ENCODE measurements around the gene KISS1R.

KISS1R gene

DNA sequence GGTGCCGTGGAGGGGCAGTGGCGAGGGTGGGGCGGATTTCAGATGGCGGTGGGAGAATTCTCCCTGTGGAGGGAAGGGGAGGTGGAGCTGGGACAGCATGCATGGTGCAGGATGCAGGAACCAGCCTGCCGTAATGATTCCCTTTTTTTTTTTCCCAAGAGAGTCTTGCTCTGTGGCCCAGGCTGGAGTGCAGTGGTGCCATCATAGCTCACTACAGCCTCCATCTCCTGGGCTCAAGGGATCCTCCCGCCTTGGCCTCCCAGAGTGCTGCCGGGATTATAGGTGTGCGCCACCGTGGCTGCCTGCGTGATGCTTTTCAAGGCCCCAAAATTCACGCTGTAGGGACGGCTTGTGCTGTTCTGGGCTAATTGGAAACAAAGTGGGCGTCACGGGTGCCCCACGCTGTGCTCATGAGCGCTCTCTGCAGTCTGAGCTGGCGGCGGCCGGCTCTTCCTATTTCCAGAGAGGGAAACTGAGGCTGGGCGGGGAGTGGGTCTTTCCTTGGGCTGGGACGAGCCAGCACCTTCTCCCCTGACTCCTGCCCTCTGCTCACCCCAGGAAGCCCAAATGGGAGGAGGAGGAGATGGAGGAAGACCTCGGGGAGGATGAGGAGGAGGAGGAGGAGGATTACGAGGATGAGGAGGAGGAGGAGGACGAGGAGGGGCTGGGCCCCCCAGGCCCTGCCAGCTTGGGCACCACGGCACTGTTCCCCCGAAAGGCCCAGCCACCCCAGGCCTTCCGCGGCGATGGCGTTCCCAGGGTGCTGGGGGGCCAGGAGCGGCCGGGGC is 14.9 kb downstream of the KISS1R start:
- Histone ChIP-seq H3K27me3 (ENCODE audit: control insufficient read depth in 2 of 2, insufficient read depth in 2 of 2, low read length in 2 of 2) (no peaks in the 10 kb centered on the region), H3K9ac (ENCODE audit: low read depth in 1 of 2, low read length in 2 of 2) (no peak overlapping the region), H3K9me3 (ENCODE audit: control insufficient read depth in 2 of 2, low read length in 2 of 2) (no peaks in the 10 kb centered on the region), H3K36me3 (ENCODE audit: control insufficient read depth in 2 of 2, insufficient read depth in 2 of 2, low read length in 2 of 2) (no peaks in the 10 kb centered on the region), H3K4me1 (ENCODE audit: control insufficient read depth in 2 of 2, insufficient read depth in 2 of 2, low read length in 2 of 2) (peaks cover 17 to 27% of the 10 kb centered on the region in 2 donors), H3K4me3 (ENCODE audit: low read length in 2 of 2) (no peak overlapping the region), H3K27ac (ENCODE audit: low read depth in 2 of 2, low read length in 2 of 2) (no peak overlapping the region)

DNA sequence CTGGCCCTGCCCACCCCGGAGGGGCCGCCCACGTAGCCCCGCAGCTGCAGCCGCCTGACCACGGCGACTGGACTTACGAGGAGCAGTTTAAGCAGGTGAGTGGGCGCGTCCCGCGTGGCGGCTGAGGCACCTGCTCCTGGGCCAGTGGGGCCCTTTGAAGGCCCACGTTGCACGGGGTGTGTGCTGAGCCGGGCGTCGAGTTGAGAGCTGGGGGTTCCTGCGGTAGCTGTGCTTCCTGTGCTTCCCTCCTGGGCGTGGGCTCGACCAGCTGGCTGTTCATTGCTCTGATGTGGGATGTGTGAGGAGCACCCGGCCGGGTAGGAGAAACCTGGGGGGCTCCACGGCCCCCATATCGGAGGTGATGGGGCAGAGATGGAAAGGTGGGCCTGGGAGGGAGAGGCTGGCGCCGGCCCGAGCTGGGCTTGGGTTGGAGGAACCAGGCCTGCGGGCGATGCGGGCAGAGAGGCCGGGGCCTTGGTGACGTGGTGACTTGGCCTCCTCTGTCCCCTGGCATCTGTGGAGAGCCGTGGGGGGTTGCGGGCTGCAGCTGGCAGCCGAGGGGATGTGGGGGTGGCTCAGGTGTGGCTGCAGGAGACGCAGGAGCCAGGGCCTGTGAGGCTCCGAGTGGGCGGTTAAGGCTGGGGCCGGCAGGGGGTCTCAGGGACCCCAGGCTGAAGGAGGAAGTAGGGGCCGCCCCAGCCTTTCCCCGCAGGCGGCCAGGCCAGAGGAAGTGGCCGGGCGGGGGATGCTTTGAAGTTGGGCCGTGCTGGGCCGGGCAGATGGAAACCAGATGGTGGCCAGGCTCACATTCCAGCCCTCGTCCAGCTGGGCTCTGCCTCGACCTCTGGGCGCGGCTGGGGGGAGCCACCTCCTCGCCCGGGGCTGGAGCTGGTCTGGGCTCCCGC is 15.8 kb downstream of the KISS1R start:
- no peaks in the 10 kb centered on the region for H3K9me3 ChIP-seq (ENCODE audit: control insufficient read depth in 2 of 2, low read length in 2 of 2)
- H3K36me3 ChIP-seq (ENCODE audit: control insufficient read depth in 2 of 2, insufficient read depth in 2 of 2, low read length in 2 of 2): no peaks in the 10 kb centered on the region
- no peaks in the 10 kb centered on the region for H3K27me3 ChIP-seq (ENCODE audit: control insufficient read depth in 2 of 2, insufficient read depth in 2 of 2, low read length in 2 of 2)
- no peak overlapping the region for H3K4me3 ChIP-seq (ENCODE audit: low read length in 2 of 2)
- H3K9ac ChIP-seq (ENCODE audit: low read depth in 1 of 2, low read length in 2 of 2): no peak overlapping the region
- H3K4me1 ChIP-seq (ENCODE audit: control insufficient read depth in 2 of 2, insufficient read depth in 2 of 2, low read length in 2 of 2): peaks cover 17 to 24% of the 10 kb centered on the region in 2 donors
- peak overlapping the region; percentile 28 to 48 for H3K27ac ChIP-seq (ENCODE audit: low read depth in 2 of 2, low read length in 2 of 2)

DNA sequence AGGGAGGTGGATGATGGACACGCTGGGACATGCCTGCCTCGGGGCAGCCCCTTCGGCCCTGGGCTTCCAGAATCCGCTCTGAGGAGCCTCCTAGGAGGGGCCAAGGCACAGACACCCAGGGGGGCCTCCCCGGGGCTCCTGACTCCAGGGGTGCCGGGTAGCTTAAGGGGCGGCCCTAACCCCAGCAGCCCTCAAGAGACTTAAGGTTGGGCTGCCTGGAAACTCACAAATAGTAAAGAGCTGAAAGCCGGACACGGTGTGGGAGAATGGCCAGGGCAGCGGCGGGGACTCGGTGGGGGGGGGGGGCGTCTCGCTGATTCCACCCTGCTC is 16.4 kb downstream of the KISS1R start:
- H3K4me1 ChIP-seq (ENCODE audit: control insufficient read depth in 2 of 2, insufficient read depth in 2 of 2, low read length in 2 of 2): peaks cover 17 to 24% of the 10 kb centered on the region in 2 donors
- peak overlapping the region; percentile 28 to 48 for H3K27ac ChIP-seq (ENCODE audit: low read depth in 2 of 2, low read length in 2 of 2)
- no peak overlapping the region for H3K4me3 ChIP-seq (ENCODE audit: low read length in 2 of 2)
- no peaks in the 10 kb centered on the region for H3K36me3 ChIP-seq (ENCODE audit: control insufficient read depth in 2 of 2, insufficient read depth in 2 of 2, low read length in 2 of 2)
- no peak overlapping the region for H3K9ac ChIP-seq (ENCODE audit: low read depth in 1 of 2, low read length in 2 of 2)
- no peaks in the 10 kb centered on the region for H3K9me3 ChIP-seq (ENCODE audit: control insufficient read depth in 2 of 2, low read length in 2 of 2)
- H3K27me3 ChIP-seq (ENCODE audit: control insufficient read depth in 2 of 2, insufficient read depth in 2 of 2, low read length in 2 of 2): no peaks in the 10 kb centered on the region

DNA sequence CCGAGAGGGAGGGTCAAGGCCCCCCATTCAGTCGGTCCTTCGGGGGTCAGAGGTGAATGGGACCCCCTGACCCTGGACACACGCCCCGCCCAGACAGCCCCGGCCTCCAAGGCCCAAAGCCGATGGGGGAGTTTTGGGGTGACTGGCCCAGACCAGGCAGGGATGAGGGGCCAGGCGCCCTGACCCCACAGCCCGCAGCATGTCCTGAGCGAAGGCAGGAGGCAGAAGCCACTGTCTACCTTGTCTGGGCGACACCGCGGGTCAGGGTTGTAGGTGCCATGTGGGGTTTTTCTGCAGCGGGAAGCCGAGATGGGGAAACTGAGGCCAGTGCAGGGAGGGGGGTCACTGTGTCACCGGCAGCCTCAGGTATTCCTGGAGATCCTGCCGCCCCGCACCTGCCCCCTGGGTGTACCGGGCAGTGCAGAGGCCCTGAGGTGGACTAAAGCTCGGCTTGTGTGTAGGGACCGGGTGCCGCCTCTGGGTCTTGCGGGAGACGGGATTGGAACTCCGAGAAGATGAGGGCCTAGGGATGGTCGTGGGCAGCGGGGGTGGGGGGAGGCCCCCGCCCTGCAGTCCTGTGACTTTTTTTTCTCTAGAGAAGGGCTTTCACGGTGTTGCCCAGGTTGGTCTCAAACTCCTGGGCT is 17.2 kb downstream of the KISS1R start:
- H3K4me3 ChIP-seq (ENCODE audit: low read length in 2 of 2): no peak overlapping the region

DNA sequence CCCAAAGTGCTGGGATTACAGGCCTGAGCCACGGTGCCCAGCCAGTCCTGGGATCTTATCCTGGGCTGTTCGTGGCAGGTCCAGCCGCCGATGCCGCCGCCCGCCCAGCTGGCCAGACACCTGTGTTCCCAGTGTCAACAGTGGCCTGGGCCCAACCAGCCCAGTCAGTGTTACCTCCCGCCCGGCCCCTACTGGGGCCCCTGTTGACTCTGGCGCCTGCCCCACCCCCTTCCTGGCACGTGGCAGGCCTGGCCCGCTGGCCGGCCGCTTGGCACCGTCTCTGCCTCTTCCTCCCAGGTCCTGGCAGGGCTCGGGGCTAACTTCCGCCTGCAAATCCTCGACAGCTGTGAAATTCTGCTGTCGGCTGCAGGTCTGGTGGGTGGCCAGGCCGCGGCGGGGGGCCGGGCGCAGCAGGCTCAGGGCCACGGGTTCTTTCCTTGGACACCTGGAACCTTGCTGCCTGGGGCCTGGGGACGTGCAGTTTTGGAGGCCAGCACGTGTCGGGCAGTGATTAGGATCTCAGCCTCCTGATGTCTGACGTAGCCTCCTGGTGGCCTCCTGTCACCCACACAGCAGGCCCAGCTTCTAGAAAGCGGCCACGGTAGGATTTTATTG is 17.8 kb downstream of the KISS1R start:
- H3K27me3 ChIP-seq (ENCODE audit: control insufficient read depth in 2 of 2, insufficient read depth in 2 of 2, low read length in 2 of 2): no peaks in the 10 kb centered on the region
- H3K27ac ChIP-seq (ENCODE audit: low read depth in 2 of 2, low read length in 2 of 2): peak overlapping the region; percentile 73 to 76
- H3K4me1 ChIP-seq (ENCODE audit: control insufficient read depth in 2 of 2, insufficient read depth in 2 of 2, low read length in 2 of 2): peaks cover 17 to 24% of the 10 kb centered on the region in 2 donors
- no peaks in the 10 kb centered on the region for H3K9me3 ChIP-seq (ENCODE audit: control insufficient read depth in 2 of 2, low read length in 2 of 2)
- H3K9ac ChIP-seq (ENCODE audit: low read depth in 1 of 2, low read length in 2 of 2): peak overlapping the region in 1 of 2 donors; percentile 63
- no peaks in the 10 kb centered on the region for H3K36me3 ChIP-seq (ENCODE audit: control insufficient read depth in 2 of 2, insufficient read depth in 2 of 2, low read length in 2 of 2)
- H3K4me3 ChIP-seq (ENCODE audit: low read length in 2 of 2): peak overlapping the region in 1 of 2 donors; percentile 26

More for the DNA sequence above, 17.2 kb downstream of the KISS1R start:
- Histone ChIP-seq H3K4me1 (ENCODE audit: control insufficient read depth in 2 of 2, insufficient read depth in 2 of 2, low read length in 2 of 2) (peaks cover 17 to 24% of the 10 kb centered on the region in 2 donors), H3K27ac (ENCODE audit: low read depth in 2 of 2, low read length in 2 of 2) (peak overlapping the region; percentile 73 to 76), H3K9ac (ENCODE audit: low read depth in 1 of 2, low read length in 2 of 2) (peak overlapping the region in 1 of 2 donors; percentile 63), H3K9me3 (ENCODE audit: control insufficient read depth in 2 of 2, low read length in 2 of 2) (no peaks in the 10 kb centered on the region), H3K36me3 (ENCODE audit: control insufficient read depth in 2 of 2, insufficient read depth in 2 of 2, low read length in 2 of 2) (no peaks in the 10 kb centered on the region), H3K27me3 (ENCODE audit: control insufficient read depth in 2 of 2, insufficient read depth in 2 of 2, low read length in 2 of 2) (no peaks in the 10 kb centered on the region)

DNA sequence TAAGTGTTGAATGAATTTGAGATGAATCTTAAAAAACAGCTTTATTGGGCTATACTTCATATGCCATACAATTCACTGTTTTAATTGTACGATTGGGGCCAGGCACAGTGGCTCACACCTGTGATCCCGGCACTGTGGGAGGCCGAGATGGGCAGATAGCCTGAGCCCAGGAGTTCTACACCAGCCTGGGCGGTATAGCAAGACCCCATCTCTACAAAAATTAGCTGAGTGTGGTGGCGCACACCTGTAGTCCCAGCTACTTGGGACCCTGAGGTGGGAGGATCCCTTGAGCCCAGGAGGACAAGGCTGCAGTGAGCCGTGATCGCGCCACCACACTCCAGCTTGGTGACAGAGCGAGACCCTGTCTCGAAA is 19.0 kb downstream of the KISS1R start:
- Histone ChIP-seq H3K27ac (ENCODE audit: low read depth in 2 of 2, low read length in 2 of 2) (no peak overlapping the region), H3K27me3 (ENCODE audit: control insufficient read depth in 2 of 2, insufficient read depth in 2 of 2, low read length in 2 of 2) (no peaks in the 10 kb centered on the region), H3K4me3 (ENCODE audit: low read length in 2 of 2) (no peak overlapping the region), H3K9me3 (ENCODE audit: control insufficient read depth in 2 of 2, low read length in 2 of 2) (no peaks in the 10 kb centered on the region), H3K36me3 (ENCODE audit: control insufficient read depth in 2 of 2, insufficient read depth in 2 of 2, low read length in 2 of 2) (no peaks in the 10 kb centered on the region), H3K9ac (ENCODE audit: low read depth in 1 of 2, low read length in 2 of 2) (no peak overlapping the region), H3K4me1 (ENCODE audit: control insufficient read depth in 2 of 2, insufficient read depth in 2 of 2, low read length in 2 of 2) (peaks cover 26 to 33% of the 10 kb centered on the region in 2 donors)

- peaks cover 36 to 43% of the 10 kb centered on the region in 2 donors for H3K4me1 ChIP-seq (ENCODE audit: control insufficient read depth in 2 of 2, insufficient read depth in 2 of 2, low read length in 2 of 2)
- no peaks in the 10 kb centered on the region for H3K9me3 ChIP-seq (ENCODE audit: control insufficient read depth in 2 of 2, low read length in 2 of 2)
- H3K4me3 ChIP-seq (ENCODE audit: low read length in 2 of 2): no peak overlapping the region
- no peak overlapping the region for H3K9ac ChIP-seq (ENCODE audit: low read depth in 1 of 2, low read length in 2 of 2)
- H3K27me3 ChIP-seq (ENCODE audit: control insufficient read depth in 2 of 2, insufficient read depth in 2 of 2, low read length in 2 of 2): no peaks in the 10 kb centered on the region
- no peaks in the 10 kb centered on the region for H3K36me3 ChIP-seq (ENCODE audit: control insufficient read depth in 2 of 2, insufficient read depth in 2 of 2, low read length in 2 of 2)
- H3K27ac ChIP-seq (ENCODE audit: low read depth in 2 of 2, low read length in 2 of 2): no peak overlapping the region
These were observed 20.1 kb downstream of the KISS1R start for GRCh38 chr19:937259-937694.

- H3K4me1 ChIP-seq (ENCODE audit: control insufficient read depth in 2 of 2, insufficient read depth in 2 of 2, low read length in 2 of 2): peaks cover 31 to 36% of the 10 kb centered on the region in 2 donors
- no peaks in the 10 kb centered on the region for H3K27me3 ChIP-seq (ENCODE audit: control insufficient read depth in 2 of 2, insufficient read depth in 2 of 2, low read length in 2 of 2)
- H3K36me3 ChIP-seq (ENCODE audit: control insufficient read depth in 2 of 2, insufficient read depth in 2 of 2, low read length in 2 of 2): no peaks in the 10 kb centered on the region
- H3K4me3 ChIP-seq (ENCODE audit: low read length in 2 of 2): no peak overlapping the region
- no peak overlapping the region for H3K9ac ChIP-seq (ENCODE audit: low read depth in 1 of 2, low read length in 2 of 2)
- no peak overlapping the region for H3K27ac ChIP-seq (ENCODE audit: low read depth in 2 of 2, low read length in 2 of 2)
- H3K9me3 ChIP-seq (ENCODE audit: control insufficient read depth in 2 of 2, low read length in 2 of 2): no peaks in the 10 kb centered on the region
These were observed 21.2 kb downstream of the KISS1R start for GRCh38 chr19:938233-938923.

GRCh38 chr19:939439-939838 is 22.3 kb downstream of the KISS1R start:
- H3K4me1 ChIP-seq (ENCODE audit: control insufficient read depth in 2 of 2, insufficient read depth in 2 of 2, low read length in 2 of 2): peaks cover 35 to 36% of the 10 kb centered on the region in 2 donors
- no peak overlapping the region for H3K27ac ChIP-seq (ENCODE audit: low read depth in 2 of 2, low read length in 2 of 2)
- no peaks in the 10 kb centered on the region for H3K27me3 ChIP-seq (ENCODE audit: control insufficient read depth in 2 of 2, insufficient read depth in 2 of 2, low read length in 2 of 2)
- no peak overlapping the region for H3K4me3 ChIP-seq (ENCODE audit: low read length in 2 of 2)
- H3K9ac ChIP-seq (ENCODE audit: low read depth in 1 of 2, low read length in 2 of 2): no peak overlapping the region
- no peaks in the 10 kb centered on the region for H3K9me3 ChIP-seq (ENCODE audit: control insufficient read depth in 2 of 2, low read length in 2 of 2)
- H3K36me3 ChIP-seq (ENCODE audit: control insufficient read depth in 2 of 2, insufficient read depth in 2 of 2, low read length in 2 of 2): no peaks in the 10 kb centered on the region

Measured in mucosa of rectum (tissue), 2 donors.